ENCODE results near the gene CABS1. TPM values are rescaled to one million over a fixed set of nuclear protein-coding genes. Genes with fewer than 3 reads are reported as not detected.

Gene CABS1
- total and polyA plus RNA-seq, 3 donors from 2014 or later = 17.3 to 80.1 (median 66.2) TPM

- H3K36me3 ChIP-seq (ENCODE audit: low read depth, missing control alignments) = no peaks in the 10 kb centered on the region
- no peak overlapping the region for H3K27ac ChIP-seq
- WGBS, 2 donors = 88 to 92% methylated on average over 2 of the region's 2 CpGs
- no peaks in the 10 kb centered on the region for H3K9me3 ChIP-seq
- no peaks in the 10 kb centered on the region for H3K27me3 ChIP-seq
- no peak for TF ChIP-seq POLR2A (IDR thresholded peaks at IDR 0.05)
- TF ChIP-seq CTCF (IDR thresholded peaks at IDR 0.05) = no peak
- intact Hi-C loops (cut with DNase I; ENCODE audit: low total_unique reads) = no loop called here
- no peak for DNase-seq
- H3K4me1 ChIP-seq = no peaks in the 10 kb centered on the region
- H3K4me3 ChIP-seq = no peak overlapping the region
Measured at GRCh38 chr4:70299643-70300042, 35.1 kb upstream of the CABS1 start.

GRCh38 chr4:70300215-70300614 lies 34.6 kb upstream of the CABS1 start:
- Histone ChIP-seq H3K36me3 (ENCODE audit: low read depth, missing control alignments) (no peaks in the 10 kb centered on the region), H3K27ac (no peak overlapping the region), H3K4me3 (no peak overlapping the region), H3K4me1 (no peaks in the 10 kb centered on the region), H3K9me3 (no peaks in the 10 kb centered on the region), H3K27me3 (no peaks in the 10 kb centered on the region)
- WGBS, 2 donors = 93 to 95% methylated on average over 3 to 4 of the region's 4 CpGs
- TF ChIP-seq POLR2A (IDR thresholded peaks at IDR 0.05) (no peak), CTCF (IDR thresholded peaks at IDR 0.05) (no peak)
- DNase-seq = no peak
- intact Hi-C loops (cut with DNase I; ENCODE audit: low total_unique reads) = no loop called here

DNA sequence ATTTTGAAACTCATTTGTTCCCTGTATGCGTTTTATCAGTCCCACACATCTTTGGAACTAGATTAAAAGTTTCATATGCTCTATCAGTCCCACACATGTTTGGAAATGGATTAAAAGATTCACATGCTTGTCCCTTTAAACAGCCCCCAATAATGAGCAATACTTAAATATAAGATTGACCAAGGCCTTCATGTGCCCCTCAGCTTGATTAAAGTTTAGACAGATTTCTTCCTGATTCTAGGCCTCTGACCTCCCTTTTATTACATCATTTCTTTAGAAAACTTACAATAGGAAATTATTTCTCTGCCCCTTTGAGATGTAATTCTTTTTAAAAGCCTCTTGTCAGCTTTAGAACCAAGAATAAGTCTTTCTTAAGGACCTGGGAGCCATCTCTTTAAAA lies 31.7 kb upstream of the CABS1 start:
- Histone ChIP-seq H3K27ac (no peak overlapping the region), H3K27me3 (no peaks in the 10 kb centered on the region), H3K4me3 (no peak overlapping the region), H3K36me3 (ENCODE audit: low read depth, missing control alignments) (no peaks in the 10 kb centered on the region), H3K4me1 (no peaks in the 10 kb centered on the region), H3K9me3 (no peaks in the 10 kb centered on the region)
- WGBS, 2 donors = 58 to 59% methylated on average over 1 of the region's 1 CpG
- TF ChIP-seq CTCF (IDR thresholded peaks at IDR 0.05) = no peak
- TF ChIP-seq POLR2A (IDR thresholded peaks at IDR 0.05) = no peak
- intact Hi-C loops (cut with DNase I; ENCODE audit: low total_unique reads) = no loop called here
- no peak for DNase-seq

DNA sequence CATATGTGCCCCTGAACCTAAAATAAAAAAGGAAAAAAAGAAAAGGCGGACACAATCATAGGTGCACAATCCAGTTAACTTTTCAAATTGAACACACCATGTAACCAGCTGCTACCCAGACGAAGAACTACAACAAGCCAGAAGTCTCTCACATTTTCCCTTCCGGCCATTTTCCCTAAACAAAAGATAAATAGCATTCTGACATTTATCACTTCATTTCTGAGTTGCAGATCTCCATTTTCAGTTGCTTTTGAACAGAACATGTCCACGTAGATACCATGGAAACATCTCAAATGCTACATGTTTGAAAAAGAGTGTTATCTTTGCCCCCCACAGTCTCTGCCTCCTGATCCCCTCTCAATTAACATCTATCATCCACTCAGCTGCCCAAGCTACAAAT lies 29.2 kb upstream of the CABS1 start:
- H3K9me3 ChIP-seq = no peaks in the 10 kb centered on the region
- TF ChIP-seq POLR2A (IDR thresholded peaks at IDR 0.05) = no peak
- no peak for TF ChIP-seq CTCF (IDR thresholded peaks at IDR 0.05)
- no peak for DNase-seq
- H3K36me3 ChIP-seq (ENCODE audit: low read depth, missing control alignments) = no peaks in the 10 kb centered on the region
- intact Hi-C loops (cut with DNase I; ENCODE audit: low total_unique reads) = no loop called here
- 54 to 64% methylated on average over 4 of the region's 4 CpGs for WGBS, 2 donors
- no peaks in the 10 kb centered on the region for H3K4me1 ChIP-seq
- no peak overlapping the region for H3K27ac ChIP-seq
- no peaks in the 10 kb centered on the region for H3K27me3 ChIP-seq
- no peak overlapping the region for H3K4me3 ChIP-seq

- Histone ChIP-seq H3K27me3 (no peaks in the 10 kb centered on the region), H3K36me3 (ENCODE audit: low read depth, missing control alignments) (no peaks in the 10 kb centered on the region), H3K9me3 (no peaks in the 10 kb centered on the region), H3K27ac (no peak overlapping the region), H3K4me1 (no peaks in the 10 kb centered on the region), H3K4me3 (no peak overlapping the region)
- intact Hi-C loops (cut with DNase I; ENCODE audit: low total_unique reads) = no loop called here
- no peak for DNase-seq
- TF ChIP-seq POLR2A (IDR thresholded peaks at IDR 0.05) = no peak
- TF ChIP-seq CTCF (IDR thresholded peaks at IDR 0.05) = no peak
- WGBS, 2 donors = 42 to 52% methylated on average over 2 of the region's 2 CpGs
Measured at GRCh38 chr4:70306076-70306475, 28.7 kb upstream of the CABS1 start.

All from testis (tissue), 3 donors.